Astrocyte (in vitro differentiated cells and primary cell): Measurements from ENCODE around the gene NAA20.

Experiments used
- EZH2 ChIP-seq: IDR thresholded peaks from 2 replicates; pipeline ENCODE4 v1.6.1; 2012; ENCODE audit warnings: mild to moderate bottlenecking, low read length, inconsistent platforms; ENCODE audit not compliant: insufficient read depth
- TF ChIP-seq, protein P1 (sequence below): IDR thresholded peaks from 2 replicates; pipeline ENCODE4 v1.5.1; 2011; ENCODE audit warnings: low read depth, mild to moderate bottlenecking, inconsistent platforms, low read length, moderate library complexity; ENCODE audit not compliant: insufficient read depth

DNA sequence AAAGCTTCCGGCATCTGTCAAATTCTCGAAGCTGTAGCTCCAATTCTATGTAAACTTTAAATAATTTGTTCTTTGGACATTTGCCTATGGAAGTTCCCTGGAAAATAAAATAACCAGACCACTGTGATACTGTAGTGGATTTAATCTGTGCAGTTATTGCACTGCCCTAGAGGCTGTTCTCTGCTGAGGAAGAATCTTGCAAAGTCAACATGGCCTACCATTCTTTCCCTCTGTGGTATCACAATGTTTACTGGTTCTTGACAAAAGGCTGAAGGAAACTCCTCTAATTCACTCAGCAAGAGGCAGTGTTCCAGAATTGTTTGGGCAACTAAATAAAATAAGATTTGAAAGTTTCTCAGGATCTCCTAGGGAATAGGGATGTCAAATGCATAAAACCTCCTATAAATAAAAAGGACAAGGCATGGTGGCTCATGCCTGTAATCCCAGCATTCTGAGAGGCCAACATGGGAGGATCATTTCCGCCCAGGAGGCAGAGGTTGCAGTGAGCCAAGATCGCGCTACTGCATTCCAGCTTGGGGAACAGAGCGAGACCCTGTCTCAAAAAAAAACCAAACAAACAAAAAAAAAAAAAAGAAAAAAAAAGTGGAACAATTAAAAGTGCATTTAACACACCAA is 22.7 kb downstream of the NAA20 start:
- TF ChIP-seq, protein P1, sequence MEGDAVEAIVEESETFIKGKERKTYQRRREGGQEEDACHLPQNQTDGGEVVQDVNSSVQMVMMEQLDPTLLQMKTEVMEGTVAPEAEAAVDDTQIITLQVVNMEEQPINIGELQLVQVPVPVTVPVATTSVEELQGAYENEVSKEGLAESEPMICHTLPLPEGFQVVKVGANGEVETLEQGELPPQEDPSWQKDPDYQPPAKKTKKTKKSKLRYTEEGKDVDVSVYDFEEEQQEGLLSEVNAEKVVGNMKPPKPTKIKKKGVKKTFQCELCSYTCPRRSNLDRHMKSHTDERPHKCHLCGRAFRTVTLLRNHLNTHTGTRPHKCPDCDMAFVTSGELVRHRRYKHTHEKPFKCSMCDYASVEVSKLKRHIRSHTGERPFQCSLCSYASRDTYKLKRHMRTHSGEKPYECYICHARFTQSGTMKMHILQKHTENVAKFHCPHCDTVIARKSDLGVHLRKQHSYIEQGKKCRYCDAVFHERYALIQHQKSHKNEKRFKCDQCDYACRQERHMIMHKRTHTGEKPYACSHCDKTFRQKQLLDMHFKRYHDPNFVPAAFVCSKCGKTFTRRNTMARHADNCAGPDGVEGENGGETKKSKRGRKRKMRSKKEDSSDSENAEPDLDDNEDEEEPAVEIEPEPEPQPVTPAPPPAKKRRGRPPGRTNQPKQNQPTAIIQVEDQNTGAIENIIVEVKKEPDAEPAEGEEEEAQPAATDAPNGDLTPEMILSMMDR: no peak
- TF ChIP-seq EZH2: no peak
